SW 1271 (cell line): ENCODE data around the gene ATP9B.
"Not testable (repeated sequence)": the region's sequence is repeated elsewhere in the genome, so short reads cannot be mapped to it uniquely, and the experiment has no call there.

Source experiments
- DNase-seq, 2 experiments: peaks; one replicate each; lab custom pipeline; 2025; lab: John Stamatoyannopoulos, UW

ATP9B gene

DNA sequence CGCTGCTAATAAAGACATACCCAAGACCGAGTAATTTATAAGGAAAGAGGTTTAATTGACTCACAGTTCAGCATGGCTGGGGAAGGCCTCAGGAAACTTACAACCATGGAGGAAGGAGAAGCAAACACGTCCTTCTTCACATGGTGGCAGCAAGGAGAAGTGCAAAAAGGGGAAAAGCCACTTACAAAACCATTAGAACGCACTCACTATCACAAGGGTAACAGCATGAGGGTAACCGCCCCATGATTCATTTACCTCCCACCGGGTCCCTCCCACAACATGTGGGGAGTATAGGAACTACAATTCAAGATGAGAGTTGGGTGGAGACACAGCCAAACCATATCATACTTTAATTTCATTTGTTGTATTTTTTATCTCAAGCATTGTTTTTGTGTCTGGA, 67.5 kb downstream of the ATP9B start:
- no peak for DNase-seq

DNA sequence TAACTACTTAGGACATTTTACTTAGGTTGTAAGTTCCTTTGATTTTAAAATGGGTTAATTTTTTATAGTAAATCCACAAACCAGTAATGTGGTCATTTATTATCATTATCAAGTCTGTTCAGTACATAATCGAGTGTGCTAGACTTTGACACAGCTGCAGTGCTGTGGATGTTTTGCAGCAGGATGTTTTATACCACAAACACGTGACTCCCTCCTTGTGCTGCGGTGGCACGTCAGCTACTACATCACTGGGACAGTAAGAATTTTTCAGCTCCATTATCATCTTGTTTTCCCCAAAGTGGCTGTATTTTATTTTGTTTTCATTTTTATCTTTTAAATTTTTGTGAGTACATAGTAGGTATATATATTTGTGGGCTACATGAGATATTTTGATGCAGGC, 70.0 kb downstream of the ATP9B start:
- no peak for DNase-seq

DNA sequence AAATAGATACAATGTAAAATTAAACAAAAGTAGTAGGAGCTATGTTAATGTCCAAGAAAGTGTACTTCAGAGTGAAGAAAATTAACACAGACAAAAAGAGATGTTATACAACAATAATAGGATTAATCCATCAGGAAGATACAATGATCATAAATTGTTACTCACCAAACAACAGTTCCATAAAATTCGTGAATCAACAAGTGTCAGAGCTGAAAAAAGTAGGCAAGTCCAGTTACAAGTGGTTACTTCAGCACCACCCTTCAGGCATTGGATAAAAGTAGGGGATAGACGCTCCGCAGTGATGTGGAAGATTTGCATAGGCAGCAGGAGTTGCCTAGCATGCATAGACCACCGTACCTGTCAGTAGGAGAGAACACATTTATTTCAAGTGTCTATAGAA, 77.8 kb downstream of the ATP9B start:
- no peak for DNase-seq

DNA sequence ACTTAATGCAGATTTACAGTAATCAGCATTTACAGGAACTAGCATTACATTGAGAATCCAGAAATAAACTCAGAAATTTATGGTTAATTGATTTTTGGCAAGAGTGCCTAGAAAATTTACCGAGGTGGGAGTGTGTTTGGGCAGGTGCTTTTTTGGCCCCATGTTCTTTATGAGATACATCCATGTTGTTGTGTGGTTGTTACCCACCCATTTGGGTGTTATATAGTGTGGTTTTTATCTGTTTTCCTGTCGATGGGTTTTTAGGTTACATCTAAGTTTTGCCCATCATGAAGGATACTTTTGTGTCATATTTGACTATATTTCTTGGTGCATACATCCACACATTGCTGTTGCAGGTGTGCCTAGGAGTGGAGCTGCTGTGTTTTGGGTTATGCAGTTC, 82.0 kb downstream of the ATP9B start:
- DNase-seq: no peak

DNA sequence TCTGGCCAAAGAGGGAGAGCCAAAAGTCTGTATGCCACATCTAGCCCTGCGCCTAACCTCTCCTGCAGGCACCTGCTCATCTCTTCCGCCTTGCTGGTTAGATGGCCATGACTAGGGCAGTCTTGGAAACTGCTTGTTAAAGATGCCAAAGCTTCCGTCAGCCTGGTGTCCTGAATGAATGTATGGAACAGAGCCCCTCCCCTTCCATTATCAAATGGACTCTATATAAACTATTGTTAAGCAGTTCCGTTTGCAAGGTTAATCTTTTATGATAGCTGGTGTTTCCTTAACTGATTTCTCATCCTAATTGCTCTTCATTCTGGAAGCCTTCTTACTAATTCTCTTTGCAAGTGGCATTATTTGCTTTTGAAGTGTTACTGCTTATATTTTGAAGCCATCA, 87.1 kb downstream of the ATP9B start:
- no peak for DNase-seq

DNA sequence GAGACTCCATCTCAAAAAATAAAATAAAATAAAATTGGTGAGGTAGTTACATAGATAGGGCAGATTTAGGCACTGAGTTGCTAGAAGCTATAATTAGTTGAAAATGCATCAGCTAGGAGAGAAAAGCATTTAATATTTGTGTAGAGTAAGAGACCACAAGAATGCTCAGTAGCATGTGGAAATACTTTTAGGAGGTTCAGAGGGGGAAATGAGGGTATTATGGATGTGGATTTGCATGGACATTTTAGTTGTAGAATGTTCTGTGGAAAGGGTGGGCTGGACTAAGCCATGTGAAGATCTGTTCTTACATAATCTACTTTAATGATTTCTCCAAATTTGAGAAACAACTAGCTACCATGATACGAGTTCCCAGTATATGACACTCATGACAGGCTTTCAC, 95.5 kb downstream of the ATP9B start:
- DNase-seq: no peak

DNA sequence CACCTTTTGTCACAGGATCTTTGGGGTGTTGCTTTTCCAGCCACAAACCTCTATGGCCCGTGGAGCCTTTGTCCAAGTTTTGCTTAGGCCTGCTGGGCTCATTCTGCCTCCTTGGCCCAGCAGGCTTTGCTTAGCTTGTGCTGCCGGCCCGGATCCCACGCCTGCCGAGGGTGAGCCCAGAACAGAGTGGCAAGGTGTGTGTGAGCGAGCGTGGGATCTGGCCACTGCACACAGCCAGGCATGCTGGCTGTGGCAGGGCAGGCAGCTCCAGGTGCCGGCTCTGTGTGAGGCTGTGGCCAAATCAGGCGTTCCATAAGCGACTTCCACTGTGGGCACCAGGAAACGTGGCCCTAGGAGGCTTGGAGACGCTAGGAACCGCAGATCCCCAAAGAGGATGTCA, 97.5 kb downstream of the ATP9B start:
- DNase-seq: no peak

DNA sequence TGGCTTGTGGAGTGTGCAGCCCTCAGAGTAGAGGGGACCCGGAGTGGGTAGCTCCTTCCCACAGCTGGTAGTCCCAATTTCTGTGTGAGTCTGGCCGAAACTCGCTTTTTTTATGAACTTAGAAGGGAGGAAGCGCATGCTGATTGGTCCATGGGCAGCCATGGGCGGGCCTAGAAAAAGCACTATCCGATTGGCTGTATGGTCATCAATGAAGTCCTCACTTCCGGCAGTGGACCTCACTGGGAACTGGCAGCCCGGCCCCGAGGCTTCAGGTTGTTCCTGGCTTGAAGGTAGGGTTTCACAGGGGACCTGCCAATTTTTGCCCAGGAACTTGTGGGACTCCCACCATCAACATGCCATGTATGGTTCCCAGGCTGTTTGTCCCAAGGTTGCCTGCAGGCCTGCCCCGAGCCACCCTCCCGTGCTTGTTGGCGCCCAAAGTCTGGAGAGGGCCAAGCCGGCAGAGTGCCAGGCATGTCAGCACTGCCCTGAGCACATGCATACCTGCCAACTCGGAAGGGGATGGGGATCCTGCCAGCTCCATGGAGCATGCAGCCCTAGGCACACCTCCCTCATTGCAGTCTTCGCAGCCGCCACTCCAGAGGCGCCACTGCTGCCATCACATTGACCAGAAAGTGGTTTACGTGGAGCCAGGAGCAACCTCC, 98.5 kb downstream of the ATP9B start:
- DNase-seq: no peak

DNA sequence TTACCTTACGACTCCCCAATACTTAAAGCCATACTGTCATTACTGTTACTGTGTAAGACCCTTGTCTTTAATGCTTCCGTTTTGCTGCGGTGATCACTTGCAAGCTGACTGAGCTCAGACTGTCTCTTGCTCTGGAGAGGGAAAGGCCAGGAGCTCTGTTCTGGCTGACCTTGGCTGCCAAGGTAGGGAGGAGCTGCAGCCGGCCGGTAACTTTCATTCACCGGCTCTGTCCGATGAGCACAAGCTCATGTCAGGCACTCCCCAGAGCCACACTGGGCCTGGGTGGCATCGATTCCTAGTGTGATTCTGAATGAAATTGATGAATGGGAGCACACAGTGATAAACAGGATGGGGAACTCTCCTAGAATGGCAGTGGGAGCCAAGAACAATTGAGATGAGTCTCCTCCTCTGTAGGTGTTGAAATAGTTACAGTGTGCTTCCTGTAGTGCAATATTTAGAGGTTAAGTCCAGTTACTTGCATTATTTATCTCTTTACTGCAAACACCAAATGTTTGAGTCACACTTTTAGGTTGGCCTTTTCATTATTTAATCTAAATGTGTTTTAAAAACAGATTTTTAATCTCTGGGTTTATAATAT, 100.9 kb downstream of the ATP9B start:
- DNase-seq: no peak

DNA sequence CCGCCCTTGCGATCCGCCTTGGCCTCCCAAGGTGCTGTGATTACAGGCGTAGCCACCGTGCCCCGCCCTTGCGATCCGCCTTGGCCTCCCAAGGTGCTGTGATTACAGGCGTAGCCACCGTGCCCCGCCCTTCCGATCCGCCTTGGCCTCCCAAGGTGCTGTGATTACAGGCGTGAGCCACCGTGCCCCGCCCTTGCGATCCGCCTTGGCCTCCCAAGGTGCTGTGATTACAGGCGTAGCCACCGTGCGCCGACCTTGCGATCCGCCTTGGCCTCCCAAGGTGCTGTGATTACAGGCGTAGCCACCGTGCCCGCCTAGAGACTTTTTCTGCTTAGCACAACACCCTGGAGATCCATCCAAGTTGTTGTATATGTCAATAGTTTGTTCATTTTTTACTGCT, 103.1 kb downstream of the ATP9B start:
- not testable (repeated sequence) for DNase-seq

DNA sequence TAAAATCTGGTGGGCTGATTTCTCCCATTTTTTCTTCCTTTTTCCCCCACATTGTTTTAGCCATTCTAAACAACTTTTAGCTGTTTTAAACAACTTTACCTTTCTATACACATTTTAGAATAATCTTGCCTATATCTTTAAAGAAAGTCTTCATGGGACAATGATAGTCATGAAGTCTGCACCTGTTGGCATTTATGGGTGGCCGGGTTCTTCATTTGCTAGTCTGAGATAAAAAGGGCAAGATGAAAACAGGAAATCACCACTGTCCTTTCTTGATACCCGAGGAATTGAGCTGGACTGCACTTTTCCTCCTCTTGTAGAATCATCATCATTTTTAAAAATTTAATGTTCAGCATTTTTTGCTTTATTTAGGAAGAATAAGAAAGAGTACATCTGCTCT, 104.5 kb downstream of the ATP9B start:
- no peak for DNase-seq

DNA sequence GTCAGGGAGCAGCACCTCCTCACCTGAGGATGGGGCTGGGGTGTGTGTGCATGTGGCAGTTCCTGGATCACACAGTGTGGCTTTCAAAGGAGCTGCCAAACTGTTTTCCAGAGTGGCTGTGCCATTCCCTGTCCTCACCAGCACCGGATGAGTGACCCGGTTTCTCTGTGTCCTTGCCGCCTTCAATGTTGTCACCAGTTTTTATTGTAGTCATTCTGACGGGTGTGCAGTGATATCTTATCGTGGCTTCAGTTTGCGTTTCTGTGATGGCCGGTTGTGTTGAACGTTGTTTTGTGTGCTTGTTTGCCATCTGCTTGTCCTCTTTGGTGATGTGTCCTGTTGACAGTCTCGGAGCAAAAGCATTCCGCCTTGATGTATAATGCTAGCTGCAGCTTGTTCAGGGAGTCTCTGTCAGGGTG, 108.9 kb downstream of the ATP9B start:
- DNase-seq: no peak

DNA sequence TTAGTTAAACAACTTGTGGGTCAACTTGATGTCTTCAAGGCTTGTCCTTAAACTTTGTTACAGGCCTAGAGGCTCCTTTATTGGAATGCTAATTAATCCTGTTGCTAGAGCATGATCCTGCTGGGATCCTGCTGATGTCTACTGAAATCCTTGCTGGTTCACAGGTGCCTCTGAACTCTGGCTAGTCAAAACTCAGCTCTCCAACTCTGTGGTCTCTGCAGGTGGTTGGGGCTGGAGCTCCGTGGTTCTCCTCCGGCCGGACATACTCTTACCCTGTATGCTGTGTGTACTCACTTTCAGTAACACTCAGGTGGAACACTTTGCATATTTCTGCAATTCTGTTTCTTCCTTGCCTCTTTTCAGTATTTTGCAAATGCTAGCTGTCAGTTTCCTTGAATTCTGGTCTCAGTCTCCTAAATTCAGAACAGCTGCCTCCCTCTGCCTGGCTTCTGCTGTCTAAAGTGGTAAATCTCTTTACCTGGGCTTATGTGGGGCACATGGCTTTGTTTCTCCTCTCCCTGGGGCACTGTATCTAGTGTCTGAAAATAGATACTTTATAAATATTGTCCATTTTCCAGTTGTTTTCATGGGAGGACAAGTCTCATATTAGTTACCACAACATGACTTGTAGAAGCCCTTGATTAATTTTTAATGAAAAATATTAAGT, 113.0 kb downstream of the ATP9B start:
- no peak for DNase-seq

DNA sequence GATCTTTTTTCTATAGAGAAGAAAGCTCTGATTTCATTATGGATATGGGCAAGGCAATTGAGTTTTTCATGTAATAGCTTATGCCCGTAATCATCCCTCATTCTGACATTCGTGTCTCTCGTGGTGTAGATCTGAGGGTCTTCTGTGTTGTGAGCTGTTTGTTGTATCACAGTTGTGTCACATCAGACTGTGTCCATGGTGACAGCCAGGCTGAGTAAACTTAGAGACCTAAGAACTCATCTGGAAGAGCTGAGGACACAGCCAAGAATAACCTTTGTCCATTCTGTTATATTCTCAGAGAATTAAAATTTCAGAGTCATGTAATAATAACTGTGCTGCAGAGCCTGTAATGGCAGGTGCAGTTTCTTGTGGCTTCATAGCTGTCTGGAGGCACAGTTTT, 116.5 kb downstream of the ATP9B start:
- DNase-seq: no peak

DNA sequence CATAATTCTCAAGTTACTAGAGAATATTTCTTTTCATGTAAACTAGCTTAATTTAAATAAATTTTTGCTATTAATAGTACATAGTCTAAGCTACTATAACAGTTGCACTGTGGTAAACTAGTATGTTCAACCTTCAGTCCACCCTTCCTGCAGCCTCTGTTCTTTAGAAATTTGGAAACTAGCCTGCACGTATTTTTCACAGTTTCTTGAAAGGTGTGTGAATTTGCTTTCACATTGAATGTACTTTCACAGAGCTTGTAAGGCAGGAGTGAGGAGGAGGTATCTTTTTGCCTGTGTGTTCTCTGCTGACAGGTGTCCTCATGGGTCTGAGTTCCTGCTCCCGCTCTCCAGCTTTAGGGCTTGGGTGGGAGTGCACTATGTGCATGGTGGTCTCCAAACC, 117.5 kb downstream of the ATP9B start:
- no peak for DNase-seq

DNA sequence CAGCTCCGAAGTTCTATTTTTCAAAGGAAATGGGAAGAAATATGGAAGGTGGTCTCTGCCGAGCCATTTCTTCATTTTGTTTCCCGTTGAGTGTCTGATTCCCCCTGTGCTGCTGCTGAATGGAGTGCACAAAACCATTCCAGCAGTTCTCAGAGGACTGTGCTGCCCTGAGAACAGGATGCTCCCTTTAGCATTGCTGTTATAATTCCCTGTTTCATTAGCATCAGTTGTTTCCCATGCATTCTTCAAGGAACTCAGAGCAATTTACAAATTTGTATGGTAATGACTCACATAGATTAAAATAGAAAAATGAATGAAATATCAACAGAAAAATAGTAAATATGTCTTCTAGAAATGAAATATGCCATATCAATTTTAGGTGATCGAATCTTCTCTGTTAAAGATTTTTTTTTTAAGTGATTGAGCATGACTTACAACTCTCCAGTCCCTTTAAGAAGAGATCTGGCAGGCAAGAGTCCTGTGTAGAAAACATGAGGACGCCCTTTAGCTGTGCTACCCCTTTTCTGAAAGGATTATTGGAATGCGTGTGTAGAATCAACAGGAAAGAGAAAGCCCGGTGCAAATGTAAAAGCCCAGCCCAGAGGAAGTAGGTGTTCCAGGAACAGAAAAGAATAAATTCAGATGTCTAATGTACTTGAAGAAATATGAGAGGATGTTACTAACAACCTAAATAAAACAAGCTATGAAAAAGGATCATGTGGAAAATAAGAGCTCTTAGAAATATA, 118.5 kb downstream of the ATP9B start:
- DNase-seq: no peak

DNA sequence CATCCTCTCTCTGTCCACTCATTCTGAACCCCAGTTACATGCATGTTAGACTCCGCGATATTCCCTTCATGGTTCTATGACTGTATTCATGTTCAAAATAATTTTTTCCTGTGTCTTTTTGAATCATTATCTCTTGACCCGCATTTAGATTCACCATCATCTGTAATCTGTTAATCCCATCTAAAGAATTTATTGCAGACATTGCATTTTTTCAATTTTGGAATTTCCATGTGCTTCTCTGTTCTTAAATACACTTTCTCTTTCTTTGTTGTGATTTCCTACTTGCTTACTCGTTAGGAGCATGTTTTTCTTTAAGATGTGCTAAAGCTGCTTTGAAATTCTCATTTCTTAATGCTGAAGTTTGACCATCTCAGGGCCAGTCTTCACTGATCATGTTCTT, 122.2 kb downstream of the ATP9B start:
- no peak for DNase-seq

DNA sequence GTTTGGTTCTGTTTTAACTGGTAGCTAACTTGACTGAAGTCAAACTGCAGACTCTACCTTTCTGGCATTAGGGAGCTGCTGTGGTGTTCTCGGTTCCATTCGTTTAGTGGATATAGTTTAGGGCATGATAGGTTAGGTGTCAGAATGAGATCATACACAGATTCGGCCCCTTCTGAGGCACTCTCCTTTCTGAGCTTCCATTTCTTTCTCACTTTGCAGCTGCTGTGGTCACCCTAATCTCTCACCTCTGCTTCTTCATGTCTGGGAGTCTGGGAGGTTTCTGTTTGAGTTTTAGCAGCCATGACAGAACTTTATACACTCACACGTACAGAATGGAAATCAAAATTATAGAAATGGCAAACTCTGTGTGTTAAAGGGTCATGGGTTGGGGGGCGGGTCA, 122.8 kb downstream of the ATP9B start:
- DNase-seq: no peak

DNA sequence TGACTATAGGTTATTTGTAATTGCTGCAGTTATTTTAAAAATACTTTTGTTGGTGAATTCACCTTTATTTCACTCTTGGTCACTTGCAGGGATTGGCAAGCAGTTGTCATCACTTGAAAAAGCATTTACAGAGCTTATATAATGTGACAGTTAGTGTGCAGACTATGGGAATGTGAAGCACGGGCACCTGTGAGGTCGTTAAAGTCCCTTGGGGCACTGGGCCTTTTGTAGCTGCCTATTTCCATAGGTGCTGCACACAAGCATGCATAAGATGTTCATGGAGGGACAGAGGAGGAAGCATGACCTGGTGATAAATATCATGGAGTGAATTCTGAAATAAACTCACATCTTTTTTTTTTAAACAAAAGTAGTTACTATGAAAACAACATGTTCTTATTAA, 124.6 kb downstream of the ATP9B start:
- no peak for DNase-seq

DNA sequence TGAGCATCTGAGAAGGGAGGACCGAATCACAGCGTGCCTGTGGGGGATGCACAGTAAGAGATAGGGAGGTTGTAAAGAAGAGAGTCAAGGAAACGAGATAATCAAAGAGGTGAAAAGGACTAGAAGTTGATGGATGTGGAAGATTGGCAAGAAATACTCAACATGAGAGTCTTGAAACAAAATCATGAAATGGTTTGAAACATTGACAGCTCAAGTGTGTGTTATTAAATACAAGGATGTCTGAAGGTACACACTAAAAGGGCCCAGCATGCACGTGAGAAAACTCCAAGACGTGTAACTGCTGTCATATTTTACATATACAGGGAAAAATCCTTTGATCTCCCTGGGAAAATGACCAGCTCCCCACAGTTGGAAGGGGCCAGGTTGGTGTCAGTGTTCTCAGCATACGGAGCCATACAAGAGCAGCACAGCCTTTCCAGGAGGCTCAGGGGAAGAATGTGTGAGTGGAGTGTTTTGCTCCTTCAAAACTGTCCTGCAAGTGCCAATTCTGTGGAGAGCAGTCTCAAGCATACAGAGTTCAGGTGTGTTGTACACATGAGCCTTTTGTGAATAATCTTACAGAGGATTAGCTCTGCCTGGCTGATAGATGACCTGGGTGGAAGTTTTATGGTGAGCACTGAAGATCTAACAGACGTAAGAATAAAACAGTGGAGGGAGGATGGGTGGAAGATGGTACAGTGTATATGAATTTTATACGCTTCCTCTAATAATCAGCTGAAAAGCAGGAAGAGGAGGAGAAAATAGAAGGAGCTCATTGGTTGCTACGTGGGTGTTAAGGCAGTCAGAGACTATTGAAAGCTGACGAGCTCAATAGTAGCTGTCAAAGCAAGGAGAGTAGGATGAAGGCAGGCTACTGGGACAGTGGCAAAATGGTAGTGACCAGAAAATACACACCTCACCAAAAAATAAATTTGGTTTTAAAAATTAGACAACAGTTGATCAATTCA, 126.8 kb downstream of the ATP9B start:
- no peak for DNase-seq

DNA sequence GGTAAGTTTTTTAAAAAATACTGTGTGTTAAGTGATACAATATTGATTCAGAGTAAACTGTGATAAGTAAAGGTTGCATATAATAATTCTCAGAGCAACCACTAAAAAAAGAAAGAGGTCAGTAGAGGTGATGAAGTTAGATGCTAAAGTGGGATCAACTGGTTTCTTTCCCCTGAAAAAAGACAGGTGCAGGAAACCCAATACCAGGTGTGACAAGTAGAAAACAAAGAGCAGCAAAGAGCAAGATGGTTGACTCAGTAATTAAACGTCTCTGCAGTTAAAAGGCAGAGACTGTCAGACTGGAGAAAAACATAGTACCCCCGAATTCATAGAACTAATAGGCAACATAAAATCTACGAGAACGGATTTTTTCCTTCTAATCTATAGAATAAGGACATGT, 128.3 kb downstream of the ATP9B start:
- no peak for DNase-seq
